GM04504 (cell line): Measurements from ENCODE around the gene DUSP10.
A peak's percentile ranks its signal among the peaks of the same experiment; 100 is the strongest.

Experiments
- DNase-seq: peaks from one replicate; pipeline ENCODE4 v3.0.0-alpha.2; 2012; ENCODE audit warnings: low read depth

DUSP10 gene

DNA sequence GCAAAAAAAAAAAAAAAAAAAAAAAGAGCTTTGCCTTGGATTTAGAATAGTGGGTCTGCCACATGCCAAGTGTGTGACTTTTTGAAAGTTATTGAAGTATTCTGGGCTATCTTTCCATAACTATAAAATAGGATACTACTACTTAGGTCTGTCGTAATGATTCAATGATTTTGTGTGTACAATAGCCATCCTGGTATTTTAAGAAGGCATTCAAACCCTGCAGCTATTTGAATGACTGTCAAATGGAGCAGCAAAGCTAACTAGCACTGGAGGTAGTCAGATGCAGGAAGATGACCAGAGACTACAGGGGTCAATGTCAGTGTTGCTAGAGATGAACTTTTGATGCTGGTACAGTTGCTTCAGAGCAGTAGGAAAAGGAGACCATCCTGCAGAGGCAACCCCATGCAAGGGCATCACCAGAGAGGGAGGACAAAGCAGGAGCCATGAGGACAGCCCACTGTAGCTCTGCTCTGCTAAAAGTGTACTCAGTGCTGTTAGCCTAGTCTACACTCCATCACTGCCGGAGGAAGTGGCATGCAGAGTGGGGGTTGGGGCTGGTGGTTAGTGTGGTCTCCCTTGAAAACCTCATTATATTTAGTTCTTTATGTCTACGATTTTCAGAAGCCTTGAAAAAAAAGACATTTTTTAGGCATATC is 29.0 kb downstream of the DUSP10 start:
- DNase-seq, result no peak

DNA sequence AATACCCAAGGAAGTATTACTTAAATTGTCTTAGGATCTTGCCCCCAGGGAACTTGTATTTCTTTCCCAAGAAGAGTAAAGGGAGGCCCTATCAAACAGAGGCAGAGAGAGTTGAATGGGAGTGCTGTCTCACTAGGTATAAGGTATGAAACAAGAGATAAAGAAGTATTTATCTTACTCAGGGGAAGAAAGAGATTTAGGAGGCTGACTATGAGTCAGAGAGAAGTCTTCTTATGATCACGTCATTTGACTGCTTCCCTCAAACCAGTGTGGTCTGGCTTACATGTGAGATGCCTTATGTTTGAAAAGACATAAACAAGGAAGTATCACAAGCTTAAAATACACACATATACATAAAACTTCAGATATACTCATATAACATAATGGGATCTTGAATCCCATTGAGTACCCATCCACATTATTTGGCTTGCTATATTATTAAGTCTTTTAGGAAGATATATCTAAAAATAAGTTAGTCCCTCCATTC is 29.6 kb downstream of the DUSP10 start:
- no peak for DNase-seq

DNA sequence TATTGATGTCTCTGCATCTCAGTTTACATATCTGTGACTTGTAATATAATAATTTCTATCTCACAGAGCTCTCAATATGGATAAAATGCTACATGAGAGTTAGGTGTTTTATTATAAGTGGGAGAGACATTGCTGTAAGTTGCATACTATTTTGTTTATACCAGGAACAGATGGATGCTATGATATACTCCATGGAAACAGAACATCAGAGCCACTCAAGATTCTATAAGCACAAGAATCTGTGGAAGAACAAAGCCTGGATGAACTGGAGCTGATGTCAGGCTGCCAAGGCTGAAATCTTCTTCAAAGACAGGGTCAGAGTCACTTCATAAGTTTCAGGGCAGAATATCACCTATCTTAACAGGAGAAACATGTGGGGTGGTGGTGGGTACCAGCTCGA is 30.2 kb downstream of the DUSP10 start:
- DNase-seq, result no peak

DNA sequence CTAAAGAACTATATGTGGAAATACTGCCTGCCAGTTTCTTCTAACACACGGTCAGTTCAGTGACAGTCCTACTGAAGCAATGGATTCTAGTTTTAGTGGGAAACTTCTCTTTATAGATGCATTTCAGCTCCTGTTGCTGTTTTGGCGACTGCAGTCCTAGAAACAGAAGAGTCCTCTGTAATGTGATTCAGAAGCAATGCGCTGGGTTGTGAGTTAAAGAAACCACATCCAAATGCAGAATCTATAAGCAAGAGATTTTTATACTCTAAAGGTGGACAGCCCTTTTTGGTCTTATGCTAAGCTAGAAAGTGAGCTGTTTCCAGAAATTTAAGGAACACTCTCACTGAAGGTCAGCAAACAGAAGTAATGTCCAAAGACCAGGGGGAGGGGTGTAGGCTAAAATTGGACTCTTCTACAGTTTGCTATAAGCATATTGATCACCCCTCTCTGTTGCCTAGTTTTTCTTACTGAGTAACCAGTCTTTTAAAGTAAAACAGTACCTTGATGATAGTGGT is 30.8 kb downstream of the DUSP10 start:
- no peak for DNase-seq

DNA sequence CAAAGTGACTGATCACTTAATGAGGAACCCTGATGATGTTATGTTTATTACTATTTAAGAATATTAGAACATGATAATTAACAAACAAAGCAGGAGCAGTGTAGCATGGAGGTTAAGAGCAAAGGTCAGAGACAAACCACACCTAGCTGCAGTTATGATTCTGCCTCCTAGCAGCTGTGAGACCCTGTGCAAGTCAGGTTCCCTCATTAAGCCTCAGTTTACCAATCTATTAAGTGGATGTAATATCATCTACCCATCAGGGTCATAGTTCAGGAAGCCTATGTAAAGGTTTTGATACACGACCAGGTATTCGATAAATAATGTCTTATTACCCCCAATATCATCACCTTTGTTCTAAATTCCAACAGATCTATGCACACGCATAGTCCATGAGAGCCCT is 32.0 kb downstream of the DUSP10 start:
- DNase-seq, result no peak

DNA sequence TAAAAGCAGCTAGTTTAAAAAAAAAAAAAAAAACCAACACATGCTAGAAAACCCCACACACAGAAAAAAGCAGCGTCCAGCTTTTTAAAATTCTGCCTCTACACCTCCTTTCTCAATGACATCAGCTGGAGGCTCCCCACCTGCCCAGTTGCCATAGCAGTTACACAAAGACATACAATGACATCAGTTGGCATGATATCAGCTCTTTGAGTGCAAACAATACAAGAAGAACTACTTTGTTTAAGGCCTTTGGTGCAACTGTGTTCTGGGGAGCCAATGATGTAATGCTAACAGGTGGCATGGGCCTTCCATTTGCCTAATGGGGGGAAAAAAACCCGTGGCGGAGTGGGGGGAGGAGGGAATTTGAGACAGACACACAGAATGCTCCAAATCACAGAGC is 32.9 kb downstream of the DUSP10 start:
- DNase-seq, result no peak

DNA sequence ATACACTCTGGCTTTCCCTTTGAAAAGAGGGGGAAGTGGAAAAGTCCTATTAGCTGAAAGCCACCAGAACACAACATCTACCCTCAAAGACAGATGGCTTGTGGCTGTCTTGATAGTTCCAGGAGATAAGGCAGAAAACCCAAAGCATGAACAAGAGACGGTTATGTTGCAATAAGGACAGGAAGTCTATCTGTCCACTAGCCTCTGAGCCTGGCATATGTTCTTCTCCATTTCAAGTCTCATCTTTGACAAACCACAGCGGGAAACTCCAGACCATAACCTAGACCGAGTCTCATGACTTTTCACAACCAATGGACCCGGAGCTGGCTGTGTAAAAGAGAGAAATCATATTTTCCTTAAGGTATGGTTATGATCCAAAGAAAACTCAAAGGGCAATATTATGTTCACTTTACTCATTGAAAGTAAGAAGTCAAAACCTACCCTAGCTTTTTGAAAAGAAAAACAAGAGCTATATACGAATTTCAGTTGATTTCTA is 33.8 kb downstream of the DUSP10 start:
- no peak for DNase-seq

DNA sequence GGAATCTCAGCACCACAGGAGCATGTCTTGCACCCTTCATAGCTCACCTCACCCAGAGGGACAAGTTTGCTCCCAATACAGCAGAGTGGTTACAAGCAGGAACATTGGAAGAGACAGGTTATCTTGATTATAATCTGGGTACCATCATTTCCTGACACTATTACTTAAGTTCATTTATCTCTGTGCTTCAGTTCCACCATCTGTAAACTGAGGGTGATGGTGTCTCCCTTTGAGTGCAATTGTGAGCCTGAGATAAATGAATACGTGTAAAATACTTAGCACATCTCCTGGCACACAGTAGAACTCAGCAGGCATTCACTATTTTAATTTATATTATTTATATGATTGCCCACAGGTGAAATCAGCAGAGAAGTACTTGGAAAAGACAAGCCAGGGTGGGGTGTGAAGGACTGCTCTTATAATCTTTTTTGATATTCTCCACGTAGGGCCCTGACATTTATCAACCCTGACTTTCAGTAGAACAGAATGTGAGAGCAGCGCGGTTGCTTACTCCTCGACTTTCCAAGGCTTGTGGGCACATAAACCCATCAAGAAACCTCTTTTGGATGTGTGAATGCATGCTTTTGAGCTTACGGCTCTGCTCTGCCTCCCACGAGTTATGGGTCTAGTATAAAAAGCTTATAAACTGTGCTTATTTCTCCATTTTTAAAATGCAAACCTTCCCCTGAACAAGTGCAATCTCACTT is 34.9 kb downstream of the DUSP10 start:
- no peak for DNase-seq

DNA sequence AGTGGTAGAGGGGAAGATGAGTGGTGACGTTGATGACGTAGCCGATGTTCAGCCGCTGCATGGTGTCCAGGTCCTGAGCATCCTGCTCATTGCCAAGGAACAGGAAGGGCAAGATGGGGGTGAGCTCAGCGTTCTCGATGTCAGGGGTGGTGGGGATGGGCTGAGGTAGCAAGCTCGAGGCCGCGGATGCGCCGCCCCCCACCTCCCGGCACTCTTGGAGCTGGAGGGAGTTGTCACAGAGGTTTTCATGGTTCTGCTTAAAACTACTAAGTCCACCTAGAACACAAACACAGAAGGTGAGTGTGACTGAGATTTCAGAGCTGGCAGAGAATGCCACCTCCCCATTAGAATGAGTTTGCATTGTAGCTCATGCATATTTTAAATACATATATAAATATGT is 35.7 kb downstream of the DUSP10 start:
- no peak for DNase-seq

DNA sequence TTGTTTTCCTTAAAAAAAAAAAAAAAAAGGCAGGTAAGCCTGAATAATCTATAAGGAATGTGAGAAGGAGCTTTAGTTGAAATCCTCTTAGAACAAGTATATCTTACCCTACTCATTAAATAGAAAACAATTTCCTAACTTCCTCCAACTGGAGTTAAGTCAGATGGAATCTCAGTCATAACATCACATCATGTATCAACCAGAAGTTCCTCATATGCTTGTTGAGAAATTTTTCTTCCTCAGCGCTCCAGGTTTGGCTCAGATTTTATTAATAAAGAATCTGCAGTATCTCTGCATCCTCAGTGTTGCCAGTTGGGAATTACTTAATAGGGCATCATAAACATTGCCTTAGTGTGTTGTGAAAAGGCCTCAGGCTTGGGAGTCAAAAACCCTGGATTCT is 37.6 kb downstream of the DUSP10 start:
- DNase-seq, result no peak

DNA sequence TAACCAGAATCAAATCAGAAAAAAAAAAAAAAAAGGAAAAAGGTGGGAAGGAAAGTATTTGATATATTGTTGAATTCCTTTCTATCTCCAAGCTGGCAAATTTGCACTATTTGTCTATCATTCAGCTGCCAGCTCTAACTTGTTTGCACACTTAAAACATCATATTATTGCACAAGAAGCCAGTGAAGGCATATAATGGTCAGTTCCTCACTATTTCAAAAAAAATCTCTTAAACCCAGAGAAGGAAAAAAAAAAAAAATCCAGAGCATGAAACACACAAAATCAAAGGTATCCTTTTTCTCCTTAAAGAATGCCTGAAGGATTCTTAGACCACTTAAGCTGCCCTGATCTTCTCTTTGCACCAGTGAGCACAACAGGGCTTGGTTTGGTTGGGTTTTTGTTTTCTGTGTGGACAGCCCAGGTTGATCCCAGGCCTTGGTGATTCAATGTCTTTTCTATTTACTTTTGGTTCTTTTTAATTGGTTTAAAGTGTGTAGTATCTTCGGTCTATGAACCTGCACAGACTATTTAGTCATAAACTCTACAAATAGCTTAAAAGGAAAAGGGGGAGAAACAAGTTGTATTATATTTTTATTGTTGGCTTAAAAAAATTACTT is 40.2 kb downstream of the DUSP10 start:
- no peak for DNase-seq

DNA sequence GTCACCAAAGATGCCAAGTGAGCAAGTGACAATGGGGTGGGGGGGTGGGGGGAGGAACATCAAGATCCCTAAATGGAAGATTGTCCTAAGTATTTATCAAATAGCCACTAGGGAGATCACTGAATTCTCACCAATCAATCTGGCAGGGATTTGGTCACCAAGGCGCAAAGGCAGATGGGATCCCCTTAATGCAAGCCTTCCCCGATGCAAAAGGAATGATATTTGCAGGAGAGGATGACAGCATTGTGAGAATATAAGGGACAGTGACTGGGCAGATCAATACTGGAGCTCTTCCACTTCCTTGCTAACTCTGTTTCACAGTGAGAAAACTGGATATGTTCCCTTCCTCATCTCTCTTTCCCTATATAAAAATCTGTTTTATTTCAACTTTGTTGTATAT is 40.9 kb downstream of the DUSP10 start:
- no peak for DNase-seq

DNA sequence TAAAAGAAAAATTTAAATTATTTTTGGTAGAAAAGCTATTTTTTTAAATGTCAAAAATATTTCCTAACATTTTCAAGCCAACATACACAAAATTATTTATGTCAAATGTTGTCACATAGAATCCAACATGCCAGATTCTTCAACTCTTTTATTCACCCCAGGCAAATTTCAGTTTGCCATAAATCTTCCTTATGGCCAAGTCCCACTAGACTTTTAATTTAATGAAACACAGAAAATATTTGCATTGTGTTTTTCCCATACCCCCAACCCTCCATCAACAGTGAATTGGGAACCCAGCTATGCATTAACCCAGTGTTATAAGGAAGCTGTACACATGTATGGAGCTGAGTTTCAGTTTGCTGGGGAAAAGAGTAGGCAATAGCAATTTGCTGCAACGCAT is 41.4 kb downstream of the DUSP10 start:
- DNase-seq, result no peak

DNA sequence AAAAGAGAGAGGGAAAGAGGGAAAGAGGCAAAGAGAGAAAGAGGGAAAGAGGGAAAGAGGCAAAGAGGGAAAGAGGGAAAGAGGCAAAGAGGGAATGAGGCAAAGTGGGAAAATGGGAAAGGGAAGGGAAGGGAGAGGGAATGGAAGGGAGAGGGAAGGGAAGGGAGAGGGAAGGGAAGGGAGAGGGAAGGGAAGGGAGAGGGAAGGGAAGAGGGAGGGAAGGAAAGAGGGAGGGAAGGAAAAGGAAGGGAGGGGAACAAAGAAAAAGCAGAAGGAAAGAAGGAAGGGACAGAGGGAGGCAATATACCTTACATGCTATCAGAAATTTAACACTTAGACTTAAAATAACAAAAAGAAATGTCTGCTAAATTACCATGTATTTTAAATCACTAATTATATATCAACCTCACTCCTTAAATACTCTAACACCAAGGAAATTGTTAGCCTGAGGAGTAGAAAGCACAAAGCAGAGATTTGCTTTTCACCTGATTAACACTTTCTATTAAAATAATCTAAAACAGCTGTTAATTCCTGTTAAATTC is 41.8 kb downstream of the DUSP10 start:
- DNase-seq, result no peak

DNA sequence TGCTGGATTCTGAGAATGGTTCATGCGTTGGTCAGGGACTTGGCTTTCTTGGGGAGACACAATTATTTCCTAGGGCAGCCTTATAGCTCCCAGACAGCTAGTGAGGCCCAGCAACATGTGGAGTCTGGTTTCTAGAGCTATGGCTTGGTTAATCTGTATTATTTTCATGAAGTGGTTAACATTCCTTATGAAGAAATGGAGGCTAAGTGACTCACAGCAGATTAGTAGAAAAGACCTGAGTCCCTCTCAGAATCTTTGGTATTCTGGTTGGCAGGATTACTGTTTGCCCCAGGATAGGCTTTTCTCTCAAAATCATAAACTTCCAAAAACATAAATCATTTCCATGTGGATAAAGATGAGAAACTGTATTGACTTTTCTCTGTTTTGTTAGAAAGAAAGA is 42.3 kb downstream of the DUSP10 start:
- no peak for DNase-seq

DNA sequence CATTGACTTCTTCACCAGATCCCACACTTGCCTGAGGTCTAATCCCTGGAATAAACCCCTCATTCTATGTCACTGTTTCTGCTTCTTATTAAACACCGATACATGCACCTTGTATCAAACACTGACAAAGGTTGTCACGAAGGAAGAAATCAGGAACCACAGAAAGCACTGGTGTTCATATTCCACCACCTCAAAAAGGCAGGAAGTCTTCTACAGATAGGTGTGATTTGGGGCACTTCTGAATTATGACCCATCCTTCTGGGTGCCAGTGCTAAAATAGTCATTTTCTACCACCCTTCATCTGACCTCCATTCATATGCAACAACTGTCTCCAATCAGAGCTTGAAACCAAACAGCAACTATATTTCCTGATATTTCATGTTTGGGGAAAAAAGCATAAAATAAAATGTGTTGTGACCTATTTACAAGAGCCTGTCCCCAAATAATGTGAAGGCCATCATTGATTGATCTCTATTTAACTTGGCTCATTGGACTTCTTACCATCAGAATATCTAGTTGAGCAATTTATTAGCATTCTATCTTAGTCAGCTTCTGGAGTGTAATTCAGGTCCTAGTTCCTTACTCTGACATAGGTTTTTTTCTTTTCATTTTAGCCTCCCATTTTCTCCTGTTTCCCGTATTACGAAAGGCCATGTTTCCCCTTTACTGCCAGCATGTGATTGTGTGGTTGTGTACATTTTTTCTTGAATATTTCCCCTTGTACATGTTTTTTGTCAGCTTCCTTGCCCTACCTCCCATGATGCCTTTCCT is 43.1 kb downstream of the DUSP10 start:
- DNase-seq, result no peak

DNA sequence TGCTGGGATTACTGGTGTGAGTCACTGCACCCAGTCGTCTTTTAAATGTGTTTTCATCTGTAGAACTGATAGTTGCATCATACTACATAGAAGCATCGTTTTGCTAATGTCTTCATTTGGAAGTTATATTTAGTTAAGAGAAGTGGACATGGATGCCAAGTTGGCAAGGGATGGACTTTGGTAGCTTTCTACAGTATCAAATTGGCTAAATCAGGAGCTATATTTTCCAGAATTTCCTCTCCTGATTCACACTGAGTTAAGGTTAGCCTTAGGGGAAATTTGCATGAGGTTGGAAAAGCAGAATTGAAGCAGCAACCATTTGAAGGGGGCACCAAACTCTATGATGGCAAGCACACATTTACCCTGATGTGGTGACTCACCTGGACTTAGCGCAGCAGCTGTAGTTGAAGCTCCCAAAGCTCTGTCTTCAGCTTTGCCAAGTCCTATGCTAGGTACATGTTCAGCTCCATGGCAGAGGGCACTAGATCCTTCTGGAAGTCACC is 43.9 kb downstream of the DUSP10 start:
- peak; percentile 54 for DNase-seq

DNA sequence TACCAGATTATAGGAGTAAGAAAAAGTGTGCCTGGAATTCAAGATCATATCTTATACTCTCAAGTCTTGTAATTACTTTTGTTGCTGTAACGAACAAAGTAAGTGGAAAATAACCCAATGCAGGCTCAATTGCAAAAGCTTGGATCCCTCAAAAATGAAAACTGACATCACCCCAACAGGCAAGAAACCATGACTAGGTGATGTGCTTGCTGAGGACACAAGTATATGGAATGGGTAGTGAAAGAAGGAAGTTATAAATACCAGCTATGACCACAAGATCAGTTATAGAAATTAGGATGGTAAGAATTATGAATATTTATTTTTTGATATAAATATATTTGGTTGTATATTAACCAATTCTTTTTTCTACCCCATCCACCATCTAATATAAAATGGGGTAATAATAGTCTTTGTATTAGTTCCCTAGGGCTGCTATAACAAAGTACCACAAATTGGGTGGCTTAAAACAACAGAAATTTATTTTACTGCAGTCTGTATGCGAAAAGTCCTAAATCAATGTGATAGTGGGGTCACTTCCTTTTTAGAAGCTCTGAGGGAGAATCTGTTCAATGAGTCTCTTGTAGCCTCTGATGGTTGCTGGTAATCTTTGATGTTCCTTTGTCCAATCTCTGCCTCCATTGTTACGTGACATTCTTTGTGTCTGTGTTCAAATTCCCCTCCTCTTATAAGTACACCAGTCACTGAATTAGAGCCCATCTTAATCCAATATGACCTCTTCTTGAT is 45.0 kb downstream of the DUSP10 start:
- DNase-seq, result no peak

DNA sequence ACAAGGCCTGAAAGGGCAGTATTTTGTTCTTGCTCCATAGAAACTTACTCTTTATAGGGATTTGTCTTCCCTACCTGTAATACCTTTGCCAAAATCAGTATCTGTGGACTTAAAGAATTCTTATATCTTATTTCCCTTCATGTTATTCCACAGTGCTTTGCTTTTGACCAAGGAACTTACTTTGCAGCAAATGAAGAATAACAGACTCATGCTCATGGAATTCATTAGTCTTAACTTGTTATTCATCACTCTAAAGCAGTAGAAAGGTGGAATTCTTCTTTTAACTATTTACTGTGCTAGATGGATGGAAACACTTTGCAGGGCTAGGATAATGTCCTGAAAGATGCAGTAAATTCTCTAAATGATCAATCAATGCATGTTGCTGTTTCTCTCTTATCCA is 45.9 kb downstream of the DUSP10 start:
- DNase-seq, result no peak

DNA sequence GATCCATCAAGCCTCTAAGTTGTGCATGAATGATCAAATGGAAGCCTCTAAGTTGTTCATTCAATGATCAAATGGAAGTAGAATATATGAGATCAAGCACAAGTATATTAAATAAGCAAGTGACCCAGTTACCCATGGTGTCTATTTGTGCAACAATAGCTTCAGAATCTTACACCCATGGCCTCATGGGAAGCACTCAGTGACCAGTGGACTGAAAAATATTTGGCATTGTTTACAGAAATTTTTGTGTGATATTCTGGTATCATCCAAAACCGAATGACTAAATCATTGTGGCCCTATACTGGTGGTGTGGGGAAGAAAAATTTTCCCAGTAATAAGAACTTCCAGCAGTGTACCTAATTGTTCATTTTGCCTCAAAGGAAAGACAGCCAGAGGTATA is 46.6 kb downstream of the DUSP10 start:
- DNase-seq, result no peak

DNA sequence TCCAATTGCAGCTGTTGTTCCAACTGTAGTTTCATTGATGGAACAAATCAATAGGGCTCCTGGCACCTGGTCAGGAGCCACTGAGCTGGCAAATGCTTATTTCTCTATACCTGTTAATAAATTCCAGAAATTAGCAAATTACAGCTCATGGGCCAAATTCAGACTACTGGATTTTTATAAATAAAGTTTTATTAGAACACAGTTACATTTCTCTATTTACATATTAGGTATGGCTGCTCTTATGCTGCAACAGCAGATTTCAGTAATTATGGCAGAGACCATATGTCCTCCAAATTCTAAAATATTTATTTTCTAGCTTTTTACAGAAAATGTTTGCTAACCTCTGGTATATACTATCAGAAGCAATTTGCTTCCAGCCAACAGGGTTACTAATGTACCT is 47.8 kb downstream of the DUSP10 start:
- no peak for DNase-seq
